Thyroid gland (tissue), 4 donors: Measurements from ENCODE around the gene KRT85.

ENCODE experiments used
- CTCF ChIP-seq, 6 experiments: fragments of 200-600 bp in 3 of 6; fragments of 450-650 bp in 3 of 6; sonication (generic) in 3 of 6; IDR thresholded peaks; one replicate each; pipeline ENCODE4 v1.5.1; 2016 to 2019; ENCODE audit warnings: antibody characterized with exemption in 6 of 6, mild to moderate bottlenecking in 2 of 6, inconsistent platforms in 1 of 6, moderate library complexity in 1 of 6
- POLR2A ChIP-seq, 2 donors: fragments of 450-650 bp; IDR thresholded peaks; one replicate each; pipeline ENCODE4 v1.6.1; 2017; ENCODE audit warnings: antibody characterized with exemption in 2 of 2, mild to moderate bottlenecking in 2 of 2, moderate library complexity in 1 of 2

DNA sequence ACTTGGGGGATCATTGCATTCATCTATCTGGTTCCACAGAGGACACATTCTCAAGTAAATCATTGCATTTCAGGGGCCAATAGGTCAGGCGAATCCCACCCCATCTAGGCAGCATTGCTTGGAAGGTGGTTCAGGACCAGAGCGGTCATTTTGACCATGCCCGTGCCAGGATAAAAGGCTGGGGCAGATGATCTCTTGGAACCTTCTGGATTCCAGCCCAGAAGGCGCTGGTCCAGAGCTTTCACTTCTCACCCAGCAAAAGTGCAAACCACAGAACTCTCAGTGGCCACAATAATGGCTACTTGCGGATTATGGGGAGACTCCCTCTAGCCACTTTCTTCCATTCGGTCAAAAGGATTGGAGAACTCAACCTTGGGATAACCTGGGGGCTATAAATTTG, 595 bp upstream of the KRT85 start:
- TF ChIP-seq CTCF (IDR thresholded peaks at IDR 0.05), result no peak
- no peak for TF ChIP-seq POLR2A (IDR thresholded peaks at IDR 0.05)
